Measurements from ENCODE around the gene NR2C2.

NR2C2 gene

DNA sequence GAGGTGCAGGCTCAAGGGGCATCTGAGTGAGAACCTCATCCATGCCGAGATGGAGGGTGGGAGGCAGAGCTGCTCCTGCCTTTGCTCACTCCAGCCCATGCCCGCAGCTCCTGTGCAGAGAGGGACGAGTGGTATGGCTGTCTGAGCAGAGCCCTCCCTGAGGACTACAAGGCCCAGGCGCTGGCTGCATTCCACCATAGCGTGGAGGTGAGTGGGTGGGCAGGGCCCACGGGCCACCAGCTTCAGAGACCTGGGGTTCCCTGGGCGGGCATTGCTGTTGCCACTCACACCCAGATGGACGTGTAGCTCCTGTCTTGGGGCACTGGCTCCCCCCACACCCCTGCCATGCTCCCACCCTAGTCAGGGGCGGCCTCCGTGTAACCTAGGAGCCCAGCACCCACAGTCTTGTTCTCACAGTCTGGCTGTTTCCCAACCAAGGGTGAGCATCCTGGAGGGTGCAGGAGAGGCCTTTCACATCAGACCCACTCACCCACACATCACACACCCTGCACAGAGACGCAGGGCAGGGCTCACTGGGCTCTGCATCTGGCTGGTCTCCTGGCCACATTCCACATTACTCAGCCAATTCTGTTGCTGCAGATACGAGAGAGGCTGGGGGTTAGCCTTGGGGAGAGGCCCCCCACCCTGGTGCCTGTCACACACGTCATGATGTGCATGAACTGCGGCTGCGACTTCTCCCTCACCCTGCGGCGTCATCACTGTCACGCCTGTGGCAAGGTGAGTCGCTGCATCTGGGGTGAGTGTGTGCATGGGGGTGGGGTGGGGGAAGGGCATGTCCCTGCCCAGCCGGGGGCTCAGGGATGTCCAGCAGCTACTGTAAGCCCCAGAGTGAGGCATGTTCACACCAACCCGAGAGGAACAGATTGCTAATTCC, 25.3 kb upstream of the NR2C2 start:
- FAIRE-seq = no peak

DNA sequence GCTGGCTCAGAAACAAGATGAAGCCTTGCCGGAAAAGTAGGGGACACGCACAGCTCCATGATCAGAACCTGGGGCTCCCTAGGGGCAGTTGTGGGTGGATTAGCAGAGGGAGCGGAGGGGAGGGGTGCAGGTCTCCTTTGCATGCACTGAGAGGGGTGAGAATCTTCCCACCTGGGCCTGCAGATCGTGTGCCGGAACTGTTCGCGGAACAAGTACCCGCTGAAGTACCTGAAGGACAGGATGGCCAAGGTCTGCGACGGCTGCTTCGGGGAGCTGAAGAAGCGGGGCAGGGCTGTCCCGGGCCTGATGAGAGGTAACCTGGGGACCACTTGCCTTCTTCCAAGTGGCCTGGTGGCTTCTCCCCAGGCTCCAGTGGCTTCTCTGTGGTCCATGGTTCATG, 24.5 kb upstream of the NR2C2 start:
- no peak for FAIRE-seq

DNA sequence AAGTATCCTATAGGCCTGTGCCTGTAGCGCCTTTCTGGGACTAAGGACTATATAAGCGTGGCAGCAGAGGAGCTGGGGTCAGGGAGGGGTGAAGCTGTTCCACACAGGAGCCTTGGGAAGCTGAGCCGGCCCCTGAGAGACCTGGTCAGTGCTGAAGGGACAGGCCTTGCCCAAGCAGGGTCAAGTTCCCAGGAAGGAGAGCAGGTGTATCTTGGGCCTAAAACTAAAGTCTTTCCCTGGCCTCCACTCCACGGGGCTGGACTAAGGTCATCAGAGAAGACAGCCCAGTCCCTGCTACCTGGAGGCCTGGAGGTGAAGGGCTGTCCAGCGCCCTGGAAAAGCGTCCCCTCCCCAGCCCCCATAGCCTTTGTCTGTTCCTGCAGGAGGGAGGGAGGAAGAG, 23.9 kb upstream of the NR2C2 start:
- FAIRE-seq = no peak

DNA sequence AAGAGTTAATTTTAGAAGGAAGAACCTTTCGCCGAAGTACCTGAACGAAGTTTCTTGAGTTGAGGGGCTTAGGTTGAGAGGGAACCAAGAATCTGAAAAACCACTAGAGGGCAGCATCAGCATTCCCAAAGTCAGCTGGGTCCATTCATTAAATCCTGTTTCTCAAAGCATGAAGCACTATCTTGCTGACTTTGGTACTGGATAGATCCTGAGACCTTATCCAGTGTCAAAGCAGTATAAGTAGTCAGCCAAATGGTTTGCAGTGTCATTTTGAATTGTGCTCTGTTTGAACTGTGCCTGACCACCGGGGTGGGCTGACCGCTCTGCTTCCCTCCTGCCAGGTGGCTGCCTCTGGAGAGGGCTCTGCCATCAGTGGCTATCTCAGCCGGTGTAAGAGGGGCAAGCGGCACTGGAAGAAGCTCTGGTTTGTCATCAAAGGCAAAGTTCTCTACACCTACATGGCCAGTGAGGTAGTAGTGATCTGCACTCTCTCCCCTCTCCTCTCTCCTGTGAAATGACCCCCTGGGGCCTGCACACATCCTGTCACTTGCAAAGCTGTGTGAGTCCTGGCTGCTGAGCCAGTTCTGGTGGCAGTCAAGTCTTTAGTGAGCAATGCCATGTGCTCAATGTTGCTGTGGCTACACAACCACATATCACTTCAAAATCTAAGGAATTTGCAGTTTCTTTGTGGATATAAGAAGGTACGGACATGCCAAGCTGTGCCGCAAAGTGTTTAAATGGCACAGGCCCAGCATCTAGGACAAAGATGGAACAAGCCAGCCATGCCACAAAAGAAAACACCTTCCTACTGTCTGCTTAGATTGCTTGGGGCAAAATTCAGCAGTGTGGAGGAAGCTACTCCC, 21.4 kb upstream of the NR2C2 start:
- FAIRE-seq = no peak

DNA sequence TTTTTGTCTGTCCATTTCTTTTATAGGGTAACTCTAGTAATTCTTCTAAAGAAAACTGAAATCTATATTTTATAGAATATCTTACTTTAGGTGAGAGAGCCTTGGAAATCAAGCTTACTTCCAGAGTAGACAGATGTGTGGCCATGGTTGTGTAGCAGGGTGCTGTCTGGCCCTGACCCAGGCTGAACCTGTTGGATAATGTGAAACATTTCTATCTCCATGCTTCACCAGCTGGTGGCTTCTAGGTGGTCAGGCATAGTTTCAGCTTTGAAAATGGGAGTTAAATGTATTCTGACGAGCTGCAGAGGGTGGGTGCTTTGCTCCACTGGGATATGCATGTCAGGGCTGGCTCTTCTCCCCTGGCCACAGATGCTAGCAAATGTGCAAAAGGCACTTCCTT, 20.8 kb upstream of the NR2C2 start:
- no peak for FAIRE-seq

DNA sequence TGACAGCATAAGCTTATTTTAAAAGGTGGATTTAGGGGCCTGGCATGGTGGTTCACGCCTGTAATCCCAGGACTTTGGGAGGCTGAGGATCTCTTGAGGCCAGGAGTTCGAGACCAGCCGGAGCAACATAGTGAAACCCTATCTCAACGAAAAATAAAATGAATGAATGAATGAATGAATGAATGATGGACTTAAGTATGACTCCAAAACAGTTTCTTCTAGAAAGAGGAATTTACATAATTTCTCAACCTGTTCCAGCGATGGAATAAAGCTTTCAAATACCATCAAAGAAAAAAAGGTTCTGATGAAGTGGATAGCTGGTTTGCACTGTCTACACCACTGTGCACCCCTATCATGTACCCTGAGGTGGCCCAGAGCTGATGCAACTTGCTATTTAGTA, 20.1 kb upstream of the NR2C2 start:
- no peak for FAIRE-seq

DNA sequence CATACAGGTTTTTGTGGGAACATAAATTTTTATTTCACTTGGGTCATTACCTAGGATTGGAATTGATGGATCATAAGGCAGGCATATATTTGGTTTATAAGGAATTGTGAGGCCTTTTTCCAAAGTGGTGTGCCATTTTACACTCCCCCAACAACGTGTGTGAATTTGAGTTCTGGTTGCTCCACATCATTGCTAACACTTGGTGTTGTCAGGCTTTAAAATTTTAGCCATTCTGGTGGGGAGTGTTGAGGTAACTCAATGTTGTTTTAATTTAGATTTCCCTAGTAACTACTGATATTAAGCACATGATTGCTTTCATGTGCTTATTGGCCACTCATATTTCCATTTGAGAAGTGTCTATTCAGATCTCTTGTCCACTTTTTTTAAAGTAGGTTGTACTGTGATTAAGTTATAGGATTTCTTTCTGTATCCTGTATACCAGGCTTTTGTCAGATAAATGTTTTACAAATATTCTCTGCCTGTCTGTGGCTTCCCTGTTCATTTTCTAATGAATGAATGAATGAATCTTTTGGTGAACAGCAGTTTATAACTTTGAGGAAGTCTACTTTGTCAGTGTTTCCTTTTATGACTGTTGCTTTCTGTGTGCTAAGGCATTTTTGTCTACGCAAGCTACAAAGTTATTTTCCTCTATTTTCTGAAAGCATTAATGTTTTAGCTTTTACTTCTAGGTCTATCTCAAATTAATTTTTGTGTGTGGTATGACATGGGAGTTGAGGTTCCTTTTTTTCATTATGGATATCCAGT, 17.9 kb upstream of the NR2C2 start:
- no peak for FAIRE-seq

DNA sequence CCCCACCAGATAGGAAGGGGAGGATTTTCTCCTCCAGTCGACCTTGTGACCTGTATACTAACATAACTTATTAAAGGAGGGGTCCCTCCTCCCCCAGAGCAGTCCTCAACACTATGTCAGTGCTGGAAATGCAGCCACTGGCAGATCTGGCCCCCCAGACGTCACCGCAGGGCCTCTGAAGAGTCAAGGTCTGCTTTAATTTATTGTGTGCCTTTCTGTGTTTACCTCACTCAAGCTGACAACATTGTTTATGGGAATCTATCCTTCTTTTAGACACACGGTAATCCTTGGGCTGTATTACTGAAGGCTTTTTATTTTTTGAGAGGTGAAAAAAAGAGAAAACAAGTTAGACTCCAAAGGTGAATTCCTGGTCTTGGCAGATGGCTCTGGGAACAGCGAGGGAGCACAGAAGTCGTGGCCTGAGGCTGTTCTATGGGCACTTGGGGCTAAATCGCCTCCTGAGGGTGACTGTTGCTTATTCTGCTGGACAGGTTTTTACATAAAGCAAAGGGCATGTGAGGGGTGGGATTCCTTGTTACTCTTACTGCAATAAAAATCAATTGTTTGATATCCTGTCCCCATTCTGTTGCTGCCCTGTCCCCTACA, 13.5 kb upstream of the NR2C2 start:
- FAIRE-seq = no peak

DNA sequence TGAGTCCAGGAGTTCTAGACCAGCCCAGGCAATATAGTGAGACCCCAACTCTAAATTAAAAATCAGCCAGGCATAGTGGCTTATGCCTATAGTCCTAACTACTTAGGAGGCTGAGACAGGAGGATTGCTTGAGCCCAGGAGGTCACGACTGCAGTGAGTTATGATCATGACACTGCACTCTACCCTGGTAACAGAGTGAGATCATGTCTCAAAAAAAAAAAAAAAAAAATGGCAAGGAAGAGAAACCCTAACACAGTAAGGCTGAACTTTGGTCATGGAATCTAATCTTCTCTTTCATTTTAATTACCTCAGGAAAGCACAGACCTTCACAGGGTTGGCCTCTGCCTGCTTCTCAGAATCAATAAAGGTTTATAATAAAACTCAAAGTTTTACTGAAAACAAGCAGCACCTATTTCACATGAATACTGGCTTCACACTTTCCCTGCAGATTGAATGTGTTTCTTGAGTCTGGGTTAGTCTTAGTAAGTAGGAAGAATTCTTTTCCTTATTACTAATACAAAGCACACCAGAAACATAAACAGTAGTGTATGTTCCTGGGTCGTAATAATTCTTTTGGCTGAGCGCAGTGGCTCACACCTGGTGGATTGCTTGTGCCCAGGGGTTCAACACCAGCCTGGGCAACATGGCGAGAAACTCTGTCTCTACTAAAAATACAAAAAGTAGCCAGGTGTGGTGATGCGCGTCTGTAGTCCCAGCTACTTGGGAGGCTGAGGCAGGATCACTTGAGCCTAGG, 11.6 kb upstream of the NR2C2 start:
- FAIRE-seq = no peak

DNA sequence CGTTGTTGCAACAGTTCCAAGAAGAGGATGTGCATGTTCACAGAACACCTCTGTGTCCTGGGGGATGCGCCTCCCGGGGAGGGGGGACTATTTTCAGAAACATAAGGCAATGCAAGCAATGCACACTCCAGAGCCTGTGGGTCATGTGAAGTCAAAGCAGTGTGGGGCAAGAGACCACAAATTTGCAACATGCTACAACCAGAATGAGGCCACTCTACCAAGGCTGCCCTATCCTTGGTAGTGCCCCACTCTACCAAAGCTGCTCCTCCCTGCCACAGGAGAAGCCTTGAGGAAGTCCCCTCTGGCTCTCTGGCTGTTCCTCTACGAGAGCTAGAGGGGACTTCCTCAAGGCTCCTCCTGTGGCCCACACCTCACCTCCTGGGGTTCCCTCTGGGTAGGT, 8.4 kb upstream of the NR2C2 start:
- no peak for FAIRE-seq

DNA sequence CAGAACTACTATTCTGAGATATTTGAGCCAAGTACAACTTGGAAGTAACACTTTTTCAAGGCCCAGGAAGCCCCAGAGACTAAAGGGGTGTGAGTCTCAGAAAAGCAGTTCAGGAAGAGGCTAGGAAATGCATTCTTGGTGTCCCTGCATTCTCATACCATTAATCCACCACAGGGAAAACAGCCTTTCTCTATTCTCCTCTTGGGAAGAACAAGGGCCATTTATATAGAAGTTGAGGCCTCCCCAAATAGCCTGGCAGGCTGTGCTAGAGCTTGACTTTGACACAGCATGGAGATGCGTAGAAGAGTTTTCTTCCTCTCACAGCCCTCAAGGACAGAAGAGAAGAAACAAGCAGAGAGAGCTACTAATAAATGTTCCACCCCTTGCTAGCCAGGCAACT, 5.5 kb upstream of the NR2C2 start:
- FAIRE-seq = no peak

DNA sequence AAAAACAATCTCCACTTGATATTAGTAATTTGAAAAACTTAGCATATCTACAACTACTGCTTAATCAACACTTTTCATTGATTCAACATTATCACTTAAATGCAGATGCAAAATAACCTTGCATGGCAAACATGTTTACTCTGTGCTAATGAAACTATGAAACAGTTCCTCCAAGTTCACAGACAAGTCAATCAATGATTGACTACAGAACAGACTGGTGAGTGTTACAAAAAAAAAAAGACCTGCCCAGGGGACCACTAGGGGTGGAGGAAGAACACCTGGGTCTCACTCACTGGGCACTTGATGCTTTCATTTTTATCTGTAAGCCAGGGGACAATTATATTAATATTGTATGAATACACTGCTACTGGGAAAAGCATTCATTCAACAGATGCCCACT, 4.3 kb upstream of the NR2C2 start:
- FAIRE-seq = no peak

DNA sequence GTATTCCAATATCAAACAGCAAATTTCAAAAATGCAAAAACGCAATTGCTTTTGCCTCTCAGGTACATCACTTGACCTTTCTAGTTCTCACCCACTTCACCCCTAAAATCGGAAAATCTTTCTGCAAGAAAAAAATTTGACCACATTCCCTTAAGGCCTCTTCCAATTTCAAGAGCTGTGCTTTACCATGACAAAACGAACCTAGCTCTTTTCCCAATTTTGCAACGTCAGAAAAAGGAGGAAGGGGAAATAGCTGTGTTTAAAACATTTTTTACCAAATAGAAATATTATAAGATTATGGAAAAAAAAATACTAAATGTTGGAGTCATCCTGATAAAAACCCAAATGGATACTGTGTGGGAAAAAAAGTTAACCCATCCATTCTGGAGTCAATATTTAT, 1.1 kb upstream of the NR2C2 start:
- FAIRE-seq = no peak

DNA sequence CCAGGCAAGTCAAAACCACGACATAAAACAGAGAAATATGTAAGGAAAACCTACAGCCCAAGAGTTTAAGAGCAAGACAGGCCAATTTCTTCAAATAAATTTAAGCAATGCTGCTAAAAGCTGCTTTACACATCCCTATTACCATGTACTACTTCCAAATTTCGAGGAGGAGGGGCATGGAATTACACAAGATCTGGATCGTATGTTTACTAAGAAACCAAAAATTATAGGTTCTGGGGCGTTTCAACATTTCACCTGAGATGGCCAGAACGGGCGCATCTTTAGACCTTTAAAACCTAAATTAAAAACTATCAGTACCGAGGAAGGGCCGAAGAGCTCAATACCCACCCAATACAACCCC, 664 bp upstream of the NR2C2 start:
- no peak for FAIRE-seq

DNA sequence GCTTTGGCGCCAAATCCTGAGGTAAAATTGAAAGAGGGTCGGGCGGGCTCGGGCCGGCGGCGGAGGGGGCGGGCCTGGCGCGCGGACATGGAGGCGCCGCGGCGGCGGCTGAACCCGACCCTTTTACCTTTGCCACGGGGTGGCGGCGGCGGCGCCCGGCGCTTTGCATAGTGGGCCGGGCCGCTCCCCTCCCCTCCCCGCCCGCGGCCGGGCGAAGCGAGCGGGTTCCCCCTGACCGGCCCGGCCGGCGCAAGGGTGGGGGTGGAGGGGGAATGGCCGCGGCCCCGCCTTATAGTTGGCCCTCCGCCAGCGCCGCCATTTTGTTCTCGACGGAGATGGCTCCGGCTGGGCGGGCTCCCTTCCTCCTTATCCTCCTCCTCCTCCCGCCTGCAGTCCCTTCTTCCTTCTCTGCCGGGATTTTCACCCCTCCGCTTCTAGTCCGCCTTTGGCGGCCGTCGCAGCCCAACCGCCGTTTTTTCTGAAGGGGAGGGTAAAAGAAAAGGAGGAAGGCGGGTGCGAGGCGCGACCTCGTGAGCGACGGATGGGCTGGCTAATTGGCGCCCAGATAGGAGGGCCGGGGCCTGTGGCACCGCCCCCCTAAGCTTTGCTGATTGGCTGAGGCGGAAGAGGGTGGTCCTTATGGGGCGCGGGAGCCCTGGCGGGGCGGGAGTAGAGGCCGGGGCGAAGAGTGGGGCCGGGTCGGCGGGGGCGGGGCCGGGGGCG, 664 bp downstream of the NR2C2 start:
- FAIRE-seq = no peak

DNA sequence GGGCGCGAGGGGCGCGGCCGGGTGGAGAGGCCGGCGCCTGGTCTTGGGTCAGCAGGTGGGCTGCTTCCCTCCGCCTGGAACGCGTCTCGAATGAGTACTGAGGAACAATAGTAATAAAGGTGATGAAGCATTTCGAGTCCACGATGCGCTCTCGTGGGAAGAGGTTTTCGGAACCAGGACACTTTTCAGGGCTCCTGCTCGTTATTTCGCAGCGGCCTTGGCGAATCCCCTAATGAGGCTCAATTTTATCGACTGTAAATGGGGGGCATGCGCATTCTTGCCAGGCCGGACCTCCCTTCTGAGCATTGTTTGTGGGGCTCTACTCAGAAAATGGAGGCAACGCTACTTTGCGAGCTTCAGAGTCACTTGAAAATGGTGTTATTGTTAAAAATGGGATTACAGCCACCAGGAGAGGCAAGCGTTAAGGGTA, 1.2 kb downstream of the NR2C2 start:
- FAIRE-seq = no peak

DNA sequence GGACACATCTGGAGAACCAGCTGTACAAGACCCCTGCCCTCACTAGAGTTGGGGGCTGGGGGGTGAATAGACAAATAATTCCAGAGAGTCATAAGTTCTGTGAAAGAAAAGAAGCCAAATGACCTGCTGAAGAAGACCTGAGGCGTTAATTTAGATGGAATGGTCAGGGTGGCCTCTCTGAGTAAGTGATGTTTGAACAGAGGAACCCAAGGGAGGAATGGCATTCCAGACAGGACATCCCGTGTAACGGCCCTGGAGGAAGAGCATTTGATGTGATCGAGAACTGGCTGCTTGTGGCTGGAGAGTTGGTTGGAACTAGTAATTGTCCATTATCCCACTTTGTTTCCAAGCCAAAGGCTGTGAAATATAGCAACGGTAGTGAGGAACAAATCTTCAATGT, 1.7 kb downstream of the NR2C2 start:
- no peak for FAIRE-seq

DNA sequence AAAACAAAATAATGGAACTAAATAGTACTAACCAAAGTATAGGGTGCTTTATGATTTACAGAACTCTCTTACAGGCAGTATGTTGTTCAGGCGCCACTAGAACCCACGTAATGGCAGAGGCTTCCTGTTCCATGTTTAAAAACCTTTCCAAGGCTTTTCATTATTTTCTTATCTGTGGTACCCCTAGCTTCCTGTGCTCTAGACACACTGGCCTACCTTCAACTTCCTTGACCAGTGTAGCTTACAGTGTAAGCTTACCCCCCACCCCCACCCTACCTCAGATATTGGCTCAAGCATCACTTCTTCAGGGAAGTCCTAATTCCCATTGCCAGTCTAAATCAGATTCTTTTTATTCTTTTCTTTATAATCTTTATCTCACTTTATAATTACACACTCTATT, 2.9 kb downstream of the NR2C2 start:
- FAIRE-seq = no peak

DNA sequence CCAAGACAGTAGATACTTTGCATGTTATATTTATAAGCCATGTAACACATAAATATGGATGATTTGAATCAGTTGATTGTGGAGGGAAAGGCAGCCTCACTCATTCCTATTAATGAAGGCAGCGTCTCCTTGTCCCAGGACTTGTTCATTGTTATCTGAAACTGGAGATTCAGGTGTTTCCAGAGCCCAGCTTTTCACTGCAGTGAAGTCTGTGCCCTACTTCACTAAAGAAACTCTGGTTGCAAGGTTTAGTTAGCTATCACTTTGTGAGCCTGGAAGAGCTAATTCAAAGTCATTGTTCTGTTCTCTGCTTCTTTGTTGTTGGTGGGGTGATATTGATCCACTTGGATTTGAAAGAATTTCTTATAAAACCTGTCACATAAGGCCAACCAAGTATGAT, 9.8 kb downstream of the NR2C2 start:
- FAIRE-seq = no peak

DNA sequence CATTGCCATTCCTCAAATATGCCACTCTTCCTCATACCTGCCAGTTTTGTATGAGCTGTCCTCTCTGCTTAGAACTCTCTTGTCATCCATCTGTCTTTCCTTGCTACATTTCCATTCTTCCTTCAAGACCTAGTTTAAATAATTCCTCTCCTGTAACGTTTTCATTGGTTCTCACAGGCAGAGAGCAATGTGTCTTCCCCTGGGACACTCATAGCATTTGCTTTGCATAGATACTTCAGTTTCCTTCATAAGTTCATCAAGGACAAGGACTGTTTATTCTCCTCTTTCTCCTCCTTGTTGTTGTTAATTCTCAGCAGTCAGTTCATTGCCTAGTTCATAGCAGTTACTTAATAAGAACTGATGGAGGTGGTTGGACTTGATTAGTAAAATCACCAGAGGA, 10.5 kb downstream of the NR2C2 start:
- no peak for FAIRE-seq

DNA sequence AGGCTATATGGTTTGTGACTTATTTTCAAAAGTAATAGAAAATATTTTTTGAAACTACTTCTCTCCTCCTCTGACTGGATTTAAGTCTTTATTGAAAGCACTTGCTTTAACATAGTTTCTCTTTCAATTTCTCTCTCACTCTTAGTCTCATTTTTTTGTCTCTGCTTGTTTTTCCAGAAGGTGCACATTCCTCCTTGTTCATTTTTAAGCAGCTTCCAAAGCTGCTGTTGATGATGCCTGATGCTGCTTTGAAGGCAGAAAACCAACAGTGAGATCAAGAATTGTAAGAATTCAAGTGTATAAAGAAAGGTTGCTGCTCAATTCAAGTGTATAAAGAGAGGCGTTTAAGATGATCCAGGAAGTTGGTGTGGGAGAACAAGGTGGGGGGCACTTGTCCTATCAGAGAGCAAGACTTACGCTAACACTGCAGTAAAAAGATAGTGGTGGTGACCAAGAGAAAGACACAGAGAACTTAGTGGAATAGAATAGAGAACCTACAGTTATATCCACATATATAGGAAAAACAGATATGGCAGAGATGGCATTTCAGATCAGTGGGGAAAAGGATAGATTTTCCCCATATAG, 12.1 kb downstream of the NR2C2 start:
- no peak for FAIRE-seq
